GM19239 (cell line): Measurements from ENCODE around the gene PSMD10.
A peak's percentile ranks its signal among the peaks of the same experiment; 100 is the strongest.

Experiments
- DNase-seq: peaks from one replicate; pipeline ENCODE4 v3.0.0; 2011; ENCODE audit warnings: low spot score; ENCODE audit not compliant: insufficient read length
- FAIRE-seq: peaks from 2 replicates; lab custom pipeline; 2011; peaks lifted over from hg19 to GRCh38; lab: Jason Lieb, UNC

The PSMD10 gene, protein sequence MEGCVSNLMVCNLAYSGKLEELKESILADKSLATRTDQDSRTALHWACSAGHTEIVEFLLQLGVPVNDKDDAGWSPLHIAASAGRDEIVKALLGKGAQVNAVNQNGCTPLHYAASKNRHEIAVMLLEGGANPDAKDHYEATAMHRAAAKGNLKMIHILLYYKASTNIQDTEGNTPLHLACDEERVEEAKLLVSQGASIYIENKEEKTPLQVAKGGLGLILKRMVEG

GRCh38 chrX:108091264-108091877 is at the start of gene PSMD10, which contains the start of gene ATG4A:
Gene PSMD10, minus strand, starts transcription at chrX:108091542. Its CDS starts 22 bp downstream, at chrX:108091520.
Gene ATG4A, plus strand, starts transcription at chrX:108091778. Its CDS starts 49 bp downstream, at chrX:108091827.
- FAIRE-seq (peak; percentile 98), DNase-seq (peak; percentile 46)

DNA sequence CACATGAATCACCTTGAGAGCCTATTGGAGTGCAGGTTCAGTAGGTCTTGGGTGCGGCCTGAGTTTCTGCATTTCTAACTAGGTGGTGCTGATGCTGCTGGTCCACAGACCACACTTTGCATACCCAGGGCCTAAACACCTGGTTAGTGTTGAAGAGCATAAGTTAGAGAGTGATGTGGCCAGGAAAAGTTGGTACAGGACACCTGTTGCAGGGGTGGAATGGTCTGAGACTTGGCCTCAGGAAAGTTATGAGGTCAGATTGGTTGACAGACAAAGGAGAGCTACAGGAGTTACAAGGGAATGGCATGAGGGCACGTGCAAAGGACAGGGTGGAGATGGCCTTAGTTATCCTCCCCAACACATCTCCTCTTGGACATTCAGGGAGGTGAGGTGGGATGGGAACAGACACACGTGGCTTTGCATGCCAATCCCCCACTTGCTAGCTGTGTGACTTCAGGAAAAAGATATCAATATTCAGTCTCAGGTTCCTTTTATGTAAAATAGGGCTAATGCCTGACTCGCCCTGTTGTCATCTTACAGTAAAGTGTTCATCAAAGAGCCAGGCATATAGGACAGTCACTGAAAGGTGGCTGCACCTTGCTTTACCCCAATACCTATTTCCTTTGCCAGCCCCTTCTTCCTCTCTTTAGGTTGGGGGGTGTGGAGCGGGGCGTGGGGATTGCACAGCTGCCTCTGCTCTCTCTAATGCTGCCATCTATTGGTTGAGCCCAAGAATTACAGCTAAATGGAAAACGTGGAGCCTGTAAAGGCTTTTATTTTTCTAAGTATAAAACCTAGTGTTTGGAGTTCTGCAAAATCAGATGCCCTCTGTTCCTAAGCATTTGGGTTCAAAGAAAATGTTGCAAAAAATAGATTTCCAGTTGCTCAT is 47.7 kb upstream of the PSMD10 start:
- DNase-seq = no peak
- FAIRE-seq = no peak

DNA sequence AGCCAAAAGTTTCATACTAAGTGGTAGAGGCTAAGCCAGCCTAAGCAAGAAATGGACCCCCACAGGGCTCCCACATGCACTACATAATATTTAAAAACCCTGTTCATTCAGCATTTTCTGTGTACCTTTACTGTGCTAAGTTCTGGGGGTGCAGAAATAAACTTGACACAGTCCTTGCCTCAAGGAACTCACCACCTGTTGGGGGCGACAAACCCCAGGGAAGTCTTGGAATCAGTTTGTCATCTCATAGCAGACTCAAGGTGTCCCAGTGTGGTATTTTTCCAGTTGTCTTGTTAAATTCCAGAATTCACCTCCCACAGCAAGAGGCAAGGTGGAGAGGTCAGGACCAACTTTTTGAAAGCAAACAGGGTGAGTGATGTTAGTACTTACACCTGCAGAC is 43.4 kb upstream of the PSMD10 start:
- FAIRE-seq (no peak), DNase-seq (no peak)

GRCh38 chrX:108132876-108133275 is 41.5 kb upstream of the PSMD10 start:
- FAIRE-seq (no peak), DNase-seq (no peak)

- DNase-seq = no peak
- FAIRE-seq = no peak
Observed at GRCh38 chrX:108132034-108132433, 40.7 kb upstream of the PSMD10 start.

DNA sequence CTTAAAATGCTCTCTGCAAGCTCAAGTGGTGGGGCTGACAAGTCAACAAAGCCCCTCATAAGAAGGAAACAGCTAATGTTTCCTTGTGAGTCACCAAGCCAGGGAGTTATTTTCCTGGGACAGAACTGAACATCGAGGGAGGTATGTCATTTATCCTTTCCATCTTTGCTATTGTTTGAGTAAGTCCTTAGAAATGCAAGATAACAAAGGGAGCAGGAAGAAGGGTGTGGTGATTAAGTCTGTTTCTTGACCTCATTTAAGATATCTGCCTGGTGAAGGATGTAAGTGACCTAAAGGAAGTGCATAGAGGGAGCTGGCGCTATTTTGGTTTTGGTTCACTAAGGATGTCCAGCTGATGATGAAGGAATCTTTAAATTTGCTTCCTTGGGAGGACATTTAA is 40.1 kb upstream of the PSMD10 start:
- DNase-seq (no peak), FAIRE-seq (no peak)

GRCh38 chrX:108130889-108131288 is 39.5 kb upstream of the PSMD10 start:
- FAIRE-seq = no peak
- DNase-seq = no peak

GRCh38 chrX:108127152-108127551 is 35.8 kb upstream of the PSMD10 start:
- DNase-seq (no peak), FAIRE-seq (no peak)

GRCh38 chrX:108126661-108127060 is 35.3 kb upstream of the PSMD10 start:
- FAIRE-seq = no peak
- DNase-seq = no peak

DNA sequence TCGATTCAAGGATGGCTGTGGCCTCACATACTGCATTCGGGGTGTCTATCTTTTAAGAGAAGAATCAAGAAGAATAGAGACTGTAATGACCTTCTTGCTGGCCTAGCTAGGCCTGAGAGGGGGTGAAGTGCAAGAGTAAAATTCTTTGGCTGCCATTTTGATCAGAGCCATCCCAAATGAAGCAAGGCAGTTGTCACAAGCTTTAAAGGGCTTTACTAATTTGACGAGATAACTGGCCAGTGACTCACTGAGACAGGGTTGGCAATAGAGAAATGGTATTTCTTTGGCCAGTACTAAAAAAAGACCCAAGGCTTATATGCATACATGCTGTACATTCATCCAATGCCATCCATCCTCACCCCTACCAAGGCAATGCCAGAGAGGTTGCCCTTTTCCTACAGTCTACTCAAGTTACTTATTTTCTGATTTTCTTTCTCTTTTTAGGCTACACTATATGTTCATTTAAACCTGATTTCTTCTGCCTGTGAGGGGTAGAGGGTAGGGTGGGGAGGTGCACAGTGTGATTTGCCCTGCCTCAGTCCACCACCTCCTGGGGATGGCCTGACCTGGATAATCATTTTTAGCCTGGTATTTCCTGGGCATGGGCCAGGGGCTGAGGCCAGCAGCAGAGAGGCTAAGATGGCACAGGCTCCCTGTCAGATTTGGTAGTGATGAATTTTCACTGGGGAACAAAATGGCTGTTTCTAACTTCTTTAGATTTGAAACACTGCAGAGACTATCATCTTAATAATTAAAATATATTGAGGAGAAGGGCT is 32.4 kb upstream of the PSMD10 start:
- no peak for DNase-seq
- peak; percentile 67 for FAIRE-seq

- FAIRE-seq (no peak), DNase-seq (no peak)
Observed at GRCh38 chrX:108122748-108123147, 31.4 kb upstream of the PSMD10 start.

GRCh38 chrX:108121291-108121690 is 29.9 kb upstream of the PSMD10 start:
- no peak for DNase-seq
- FAIRE-seq = no peak

GRCh38 chrX:108117988-108118387 is 26.6 kb upstream of the PSMD10 start:
- no peak for DNase-seq

DNA sequence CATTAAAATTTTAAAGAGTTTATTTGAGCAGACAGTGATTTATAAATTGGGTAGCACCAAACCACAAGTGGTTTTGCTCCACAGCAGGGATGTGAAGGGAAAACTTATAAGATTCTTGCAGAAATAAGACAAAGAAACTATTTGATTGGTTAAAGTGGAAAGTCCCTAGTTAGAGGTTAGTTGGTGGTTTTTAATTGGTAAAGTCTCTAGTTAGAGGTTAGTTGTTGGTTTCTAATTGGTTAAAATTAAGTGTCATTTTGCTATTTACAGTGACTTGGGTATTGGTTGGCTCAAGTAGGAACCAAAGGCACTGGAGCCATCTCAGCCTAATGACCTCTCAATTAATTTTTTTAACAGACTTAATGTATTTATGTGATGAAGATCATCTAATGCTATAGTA is 23.2 kb upstream of the PSMD10 start:
- FAIRE-seq = no peak
- no peak for DNase-seq

More at GRCh38 chrX:108117988-108118387, 26.6 kb upstream of the PSMD10 start:
- FAIRE-seq = no peak

DNA sequence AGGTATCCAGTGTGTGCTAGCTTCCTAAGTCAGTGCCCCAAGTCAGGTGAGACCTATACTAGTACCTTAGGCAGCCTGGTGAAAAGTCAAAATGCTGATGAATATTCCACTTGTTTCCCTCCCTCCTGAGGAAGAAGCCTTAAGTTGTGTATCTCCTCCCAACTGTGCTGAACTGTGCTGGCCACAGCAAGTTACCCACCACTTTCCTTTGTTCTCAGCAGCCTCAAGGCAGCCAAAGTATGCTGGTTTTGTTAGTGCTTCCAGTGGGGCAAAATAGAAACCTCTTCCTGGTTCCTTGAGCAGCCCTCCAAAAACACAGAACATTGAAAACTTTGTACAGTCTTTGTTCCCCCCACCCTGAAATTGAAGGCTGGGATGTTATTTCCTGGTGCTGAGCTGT is 14.1 kb upstream of the PSMD10 start:
- DNase-seq (no peak), FAIRE-seq (peak; percentile 80)

- DNase-seq (no peak), FAIRE-seq (no peak)
Observed at GRCh38 chrX:108097380-108097779, 6.0 kb upstream of the PSMD10 start.

DNA sequence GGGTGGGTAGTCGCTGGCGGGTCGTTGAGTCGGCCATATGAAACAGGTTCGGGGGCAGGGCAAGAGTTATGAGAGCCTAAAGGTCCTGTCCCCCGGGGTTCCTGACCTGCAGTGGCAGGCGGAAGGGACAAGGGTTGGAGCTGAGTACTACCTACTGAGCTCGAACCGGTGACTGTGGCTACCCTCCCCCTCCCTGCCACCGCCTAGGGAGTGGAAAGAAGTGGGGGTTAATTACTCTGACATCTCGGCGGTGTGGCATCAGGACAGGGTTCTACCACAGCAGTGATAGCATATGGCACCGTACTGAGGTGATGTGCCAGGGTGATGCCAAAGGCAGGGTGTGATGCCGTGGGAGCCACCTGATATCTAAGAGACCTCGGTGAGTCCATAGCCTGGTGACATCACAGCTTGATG is 543 bp upstream of the PSMD10 start:
- FAIRE-seq = peak; percentile 82
- no peak for DNase-seq

- DNase-seq (no peak), FAIRE-seq (peak; percentile 91)
Observed at GRCh38 chrX:108090491-108091263, 665 bp downstream of the PSMD10 start.

- DNase-seq (no peak), FAIRE-seq (peak; percentile 26)
Observed at GRCh38 chrX:108088511-108088910, 2.8 kb downstream of the PSMD10 start.
